HK-2 (cell line): Measurements from ENCODE around the gene RASA4.
"Not testable (repeated sequence)": the region's sequence is repeated elsewhere in the genome, so short reads cannot be mapped to it uniquely, and the experiment has no call there.

Experiments
- DNase-seq: peaks from one replicate; pipeline ENCODE4 v3.0.0-alpha.2; 2018; ENCODE audit not compliant: unreplicated experiment

Gene RASA4

DNA sequence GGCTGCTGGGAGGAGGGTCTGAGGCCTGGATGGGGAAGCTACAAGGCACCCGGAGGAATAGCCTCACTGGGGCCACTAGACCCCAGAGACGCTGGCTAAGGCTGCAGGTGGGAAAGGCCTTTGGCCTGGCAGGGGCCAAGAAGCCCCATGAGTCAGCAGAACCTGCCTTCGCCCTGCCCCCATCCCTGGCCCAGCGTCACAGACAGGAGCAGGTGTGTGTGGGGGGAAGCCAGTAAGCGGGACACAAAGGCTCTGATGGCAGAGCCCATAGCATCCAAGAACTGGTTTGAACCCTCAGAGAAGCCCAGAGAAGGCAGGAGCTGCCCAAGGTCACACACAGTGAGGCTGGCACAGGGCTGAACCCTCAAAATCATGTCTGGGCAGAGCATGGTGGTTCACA is 9.7 kb downstream of the RASA4 start:
- DNase-seq = not testable (repeated sequence)

DNA sequence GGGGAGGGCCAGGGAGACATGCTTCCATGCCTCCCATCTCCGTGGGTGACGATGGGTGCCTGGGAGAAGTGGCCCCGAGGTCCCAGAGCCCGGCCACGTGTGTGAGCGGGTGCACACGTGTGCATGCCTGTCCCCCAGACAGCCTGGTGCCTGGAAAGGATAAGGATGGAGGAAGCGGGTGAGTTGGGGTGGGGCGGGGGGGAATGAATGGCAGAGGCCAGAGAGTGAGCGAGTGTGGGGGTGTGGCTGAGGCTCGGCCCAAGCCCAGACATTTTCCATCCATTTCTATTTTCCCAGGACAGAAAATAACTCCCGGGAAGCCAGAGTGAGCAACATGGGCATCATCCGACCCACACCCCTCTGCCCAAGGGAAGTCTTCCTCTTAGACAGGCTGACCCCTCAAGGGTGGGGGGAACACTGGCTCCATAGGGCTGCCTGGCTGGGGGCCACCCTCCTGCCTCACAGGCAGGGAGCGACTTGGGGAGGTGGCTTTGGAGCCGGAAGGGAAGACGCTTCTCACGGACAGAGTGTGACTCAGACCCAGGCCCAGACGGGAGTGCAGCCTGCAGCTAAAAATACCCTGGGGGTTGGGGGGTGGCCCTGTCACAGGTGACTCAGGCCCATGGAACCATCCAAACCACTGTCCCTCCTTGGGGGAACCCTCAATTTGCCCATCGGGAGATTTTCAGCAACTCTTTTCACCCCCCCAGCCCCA is 12.0 kb downstream of the RASA4 start:
- not testable (repeated sequence) for DNase-seq

DNA sequence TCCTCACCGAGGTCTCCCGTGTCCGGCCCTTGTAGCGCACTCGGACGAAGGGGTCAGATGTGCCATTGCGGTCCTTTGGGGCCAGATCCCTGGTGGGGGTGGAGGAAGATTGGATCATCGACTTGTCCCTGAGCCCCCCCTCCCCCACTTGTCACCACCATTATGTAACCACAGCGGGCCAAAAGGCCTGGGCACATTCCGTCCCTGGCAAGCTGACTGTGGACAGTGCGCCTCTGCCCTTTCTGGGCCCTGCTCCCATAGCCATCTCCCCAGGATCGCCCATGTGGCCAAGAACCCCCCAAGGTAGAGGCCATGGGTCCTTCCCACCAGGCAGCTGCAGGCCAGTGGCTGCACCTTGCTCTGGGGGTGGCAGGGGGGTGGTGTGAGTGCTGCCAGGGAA is 14.2 kb downstream of the RASA4 start:
- DNase-seq = not testable (repeated sequence)

DNA sequence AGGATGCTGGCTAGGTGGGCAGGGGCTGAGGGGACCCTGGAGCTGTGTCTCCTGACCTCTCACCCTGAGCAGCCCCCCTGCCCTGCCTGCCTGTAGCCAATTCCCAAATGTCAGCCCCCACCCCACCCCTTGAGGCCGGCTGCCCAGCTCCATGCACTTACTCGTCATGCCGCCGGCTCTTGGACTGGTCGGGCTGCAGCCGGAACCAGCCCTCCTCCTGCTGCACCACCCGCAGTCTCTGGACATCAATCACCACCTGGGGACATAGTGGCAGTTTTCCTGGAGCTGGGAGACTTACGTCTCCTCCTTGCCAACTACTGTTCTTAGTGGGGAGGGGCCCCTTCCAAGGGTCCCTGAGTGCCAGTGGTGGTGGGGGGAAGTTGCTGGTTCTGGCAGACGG is 16.9 kb downstream of the RASA4 start:
- DNase-seq = not testable (repeated sequence)

DNA sequence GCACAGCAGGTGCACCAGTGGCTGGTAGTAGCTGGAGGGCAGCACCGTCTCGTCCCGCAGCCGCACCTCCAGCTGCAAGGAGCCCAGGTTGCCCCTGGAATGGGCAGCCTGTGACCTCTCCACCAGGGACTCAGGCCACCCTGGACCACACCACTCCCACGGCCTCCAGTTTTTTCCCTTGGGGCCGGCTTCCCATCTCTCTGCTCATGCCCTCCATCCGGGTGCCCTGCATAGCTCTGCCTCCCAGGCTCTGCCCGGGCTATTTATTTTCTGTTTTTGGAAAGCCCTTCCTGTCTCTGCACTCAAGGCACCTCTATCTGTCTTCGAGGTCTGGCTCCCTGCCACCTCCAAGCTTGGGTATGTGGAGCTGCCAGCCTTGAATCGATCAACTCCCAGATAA is 20.5 kb downstream of the RASA4 start:
- not testable (repeated sequence) for DNase-seq

DNA sequence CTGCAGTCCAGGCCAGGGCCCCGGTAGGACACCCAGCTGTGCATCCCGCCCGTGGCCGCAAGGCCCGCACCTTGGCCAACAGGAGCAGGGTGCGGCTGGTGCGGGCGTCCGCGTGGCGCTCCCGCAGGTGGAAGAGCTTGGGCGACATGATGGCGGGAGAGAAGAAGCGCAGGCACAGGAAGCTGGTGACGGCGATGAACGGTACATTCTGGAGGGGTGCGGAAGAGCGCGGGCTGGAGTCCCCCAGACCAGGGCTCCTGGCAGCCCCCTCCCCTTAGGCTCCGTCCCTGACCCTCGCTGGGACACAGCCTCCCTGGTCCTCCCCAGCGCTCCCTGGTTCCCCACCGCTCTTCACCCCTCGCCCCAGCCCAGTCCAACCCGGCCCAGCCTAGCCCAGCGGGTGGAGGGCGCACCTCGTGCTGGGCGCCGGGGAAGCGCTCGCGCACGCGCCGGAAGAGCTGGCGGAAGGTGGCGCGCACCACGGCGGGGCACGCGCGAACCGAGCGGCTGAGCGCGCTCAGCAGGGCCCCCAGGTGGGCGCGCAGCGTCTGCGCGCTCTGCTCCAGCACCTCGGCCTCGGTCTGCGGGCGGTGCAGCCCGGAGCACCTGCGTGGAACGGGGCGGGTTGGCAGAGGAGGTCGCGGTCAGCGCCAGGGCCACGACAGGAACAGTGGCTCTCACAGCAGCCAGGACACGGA is 22.8 kb downstream of the RASA4 start:
- DNase-seq = not testable (repeated sequence)

DNA sequence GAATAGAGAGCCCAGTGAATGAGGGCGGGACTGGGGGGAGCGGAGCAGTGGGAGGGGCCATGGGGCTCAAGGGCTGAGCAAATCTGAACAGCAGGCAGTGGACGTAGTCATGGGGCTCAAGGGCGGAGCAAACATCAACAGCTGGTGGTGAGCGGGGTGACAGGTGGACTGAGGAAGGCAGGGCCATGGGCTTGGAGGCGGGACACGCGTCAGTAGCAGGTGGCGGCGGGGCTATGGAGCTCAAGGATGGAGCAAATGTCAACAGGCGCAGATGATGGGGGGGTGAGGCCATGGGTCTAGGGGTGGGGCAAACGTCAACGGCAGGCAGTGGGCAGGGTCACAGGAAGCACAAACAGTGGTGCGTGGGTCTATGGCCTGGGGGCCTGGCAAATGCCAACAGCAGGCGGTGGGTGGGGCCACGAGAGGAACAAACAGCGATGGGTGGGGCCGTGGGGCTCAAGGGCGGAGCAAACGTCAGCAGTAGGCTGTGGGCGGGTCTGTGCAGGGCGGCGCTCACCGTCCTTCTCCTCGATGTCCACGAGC is 24.0 kb downstream of the RASA4 start:
- not testable (repeated sequence) for DNase-seq

DNA sequence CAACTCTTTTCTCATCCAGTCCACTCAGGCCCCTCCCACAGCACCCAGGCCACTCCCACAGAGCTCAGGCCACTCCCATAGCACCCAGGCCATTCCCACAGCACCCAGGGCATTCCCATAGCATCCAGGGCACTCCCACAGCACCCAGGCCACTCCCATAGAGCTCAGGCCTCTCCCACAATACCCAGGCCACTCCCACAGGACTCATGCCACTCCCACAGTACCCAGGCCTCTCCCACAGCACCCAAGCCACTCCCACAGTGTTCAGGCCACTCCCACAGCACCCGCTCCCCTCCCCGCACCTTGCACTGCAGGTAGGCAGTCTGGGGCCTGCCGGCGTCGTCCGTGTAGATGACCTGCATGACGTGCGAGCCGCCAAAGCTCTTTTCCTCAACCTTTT is 26.7 kb downstream of the RASA4 start:
- not testable (repeated sequence) for DNase-seq

DNA sequence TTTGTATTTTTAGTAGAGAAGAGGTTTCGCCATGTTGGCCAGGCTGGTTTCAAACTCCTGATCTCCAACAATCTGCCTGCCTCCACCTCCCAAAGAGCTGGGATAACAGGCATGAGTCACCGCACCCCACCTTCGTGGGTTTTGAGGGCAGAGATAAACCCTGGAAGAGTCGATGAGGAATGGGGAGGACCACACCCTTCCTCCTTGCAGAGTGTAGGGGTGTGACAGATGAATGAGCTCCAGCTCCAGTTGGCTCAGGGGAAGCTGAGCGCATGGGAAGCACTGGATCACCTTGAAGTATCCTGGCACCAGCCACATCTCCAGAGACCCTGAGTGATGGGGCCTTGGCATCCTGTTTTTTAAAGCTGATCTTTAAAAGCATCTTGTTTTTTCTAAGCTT is 33.1 kb downstream of the RASA4 start:
- not testable (repeated sequence) for DNase-seq

DNA sequence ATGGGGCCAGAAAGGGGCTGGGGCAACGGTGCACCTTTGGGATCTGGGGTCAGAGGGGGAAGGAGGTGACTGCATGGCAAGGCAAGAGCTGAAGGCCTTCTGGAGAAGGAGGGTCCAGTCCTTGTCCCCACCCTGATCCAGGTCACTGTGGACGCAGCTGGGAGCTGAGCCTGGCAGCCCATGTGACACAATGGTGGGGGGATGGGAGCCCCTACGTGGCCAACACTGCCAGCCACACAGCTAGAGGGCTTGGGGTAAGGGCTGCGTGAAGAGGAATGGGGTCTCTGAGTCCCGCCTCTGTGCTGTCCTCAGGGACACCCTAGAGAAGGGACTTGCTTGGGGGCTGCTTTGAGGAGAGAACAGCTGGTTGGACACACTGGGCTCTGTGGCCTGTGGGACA is 34.8 kb downstream of the RASA4 start:
- DNase-seq = not testable (repeated sequence)

DNA sequence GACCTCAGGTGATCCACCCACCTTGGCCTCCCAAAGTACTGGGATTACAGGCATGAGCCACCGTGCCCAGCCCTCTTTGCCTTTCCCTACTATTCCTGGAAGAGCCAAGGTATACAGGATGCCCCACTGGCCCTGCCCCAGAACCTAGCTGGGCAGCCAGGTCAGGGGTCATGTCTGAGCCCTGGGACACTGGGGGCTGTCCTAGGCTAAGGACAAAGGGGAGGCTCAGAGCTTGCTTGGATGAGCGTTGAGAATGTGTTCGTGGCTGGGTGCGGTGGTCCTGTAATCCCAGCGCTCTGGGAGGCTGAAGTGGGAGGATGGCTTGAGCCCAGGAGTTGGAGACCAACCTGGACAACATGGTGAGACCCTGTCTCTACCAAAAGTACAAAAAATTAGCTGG is 38.1 kb downstream of the RASA4 start:
- not testable (repeated sequence) for DNase-seq

DNA sequence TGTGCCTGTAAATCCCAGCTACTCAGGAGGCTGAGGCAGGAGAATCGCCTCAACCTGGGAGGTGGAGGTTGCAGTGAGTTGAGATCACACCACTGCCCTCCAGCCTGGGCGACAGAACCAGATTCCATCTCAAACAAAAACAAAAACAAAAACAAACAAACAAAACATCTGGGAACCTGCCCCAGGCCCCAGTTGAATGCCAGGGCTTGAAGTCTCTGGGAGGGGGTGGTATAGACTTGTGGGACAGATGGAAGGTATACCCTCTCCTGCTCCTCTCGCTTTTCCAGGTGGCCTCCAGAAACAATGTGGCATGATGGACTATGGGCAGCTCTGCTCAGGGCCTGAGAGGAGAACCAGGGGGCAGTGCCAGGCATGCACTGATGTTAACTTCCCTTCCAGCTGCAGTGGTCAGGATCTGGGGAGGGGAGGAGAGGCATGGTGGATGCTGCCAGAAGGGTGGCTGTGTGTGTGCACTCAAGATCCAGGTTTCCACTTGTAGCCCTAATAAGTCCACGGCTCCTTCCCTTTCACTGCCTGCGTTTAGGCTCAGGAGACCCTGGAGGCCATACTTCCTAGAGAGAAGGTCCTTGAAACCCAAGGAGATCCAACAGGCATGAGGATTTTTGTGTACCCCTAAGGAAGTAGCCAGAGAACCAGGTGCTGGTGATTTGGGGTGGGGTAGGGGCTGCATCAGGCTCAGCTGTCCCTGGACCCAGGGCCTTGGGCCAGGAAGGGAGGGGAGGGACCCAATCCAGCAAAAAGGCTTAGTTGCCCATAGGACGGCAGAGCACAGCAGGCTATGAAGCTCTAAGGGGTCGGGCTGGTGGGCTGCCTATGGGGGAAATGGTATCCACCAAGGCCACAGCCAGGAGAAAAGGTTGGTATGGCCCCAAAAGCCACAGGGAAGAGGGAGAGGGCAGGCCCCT is 39.0 kb downstream of the RASA4 start:
- DNase-seq = not testable (repeated sequence)

DNA sequence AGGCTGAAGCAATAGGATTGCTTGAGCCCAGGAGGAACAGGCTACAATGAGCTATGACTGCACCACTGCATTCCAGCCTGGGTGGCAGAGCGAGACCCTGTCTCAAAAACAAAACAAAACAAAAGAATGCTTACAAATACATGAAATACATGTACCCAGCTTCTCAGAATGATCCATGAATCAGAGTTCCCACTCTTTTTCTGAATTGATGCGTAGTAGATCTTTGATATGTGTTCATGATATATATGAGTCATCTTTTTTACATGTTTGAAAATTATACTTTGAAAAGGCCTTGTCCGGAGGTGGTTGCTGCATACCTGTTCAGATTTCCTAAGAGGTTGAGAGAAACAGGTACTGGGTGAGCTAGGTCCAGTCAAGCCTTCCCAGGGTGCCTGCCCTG is 40.2 kb downstream of the RASA4 start:
- not testable (repeated sequence) for DNase-seq

DNA sequence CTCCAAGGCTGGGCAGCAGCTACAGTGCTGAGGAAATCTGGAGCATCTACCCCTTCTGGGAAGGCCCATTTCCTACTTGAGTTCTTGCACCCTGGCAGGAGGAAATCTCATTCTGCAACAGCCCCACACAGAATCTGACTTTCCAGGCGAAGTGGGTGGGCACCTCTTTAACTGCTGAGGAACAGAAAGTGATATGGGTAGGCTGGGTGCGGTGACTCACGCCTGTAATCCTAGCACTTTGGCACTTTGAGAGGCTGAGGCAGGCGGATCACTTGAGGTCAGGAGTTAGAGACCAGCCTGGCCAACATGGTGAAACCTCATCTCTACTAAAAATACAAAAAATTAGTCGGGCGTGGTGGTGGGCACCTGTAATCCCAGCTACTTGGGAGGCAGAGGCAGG is 41.9 kb downstream of the RASA4 start:
- DNase-seq = not testable (repeated sequence)

DNA sequence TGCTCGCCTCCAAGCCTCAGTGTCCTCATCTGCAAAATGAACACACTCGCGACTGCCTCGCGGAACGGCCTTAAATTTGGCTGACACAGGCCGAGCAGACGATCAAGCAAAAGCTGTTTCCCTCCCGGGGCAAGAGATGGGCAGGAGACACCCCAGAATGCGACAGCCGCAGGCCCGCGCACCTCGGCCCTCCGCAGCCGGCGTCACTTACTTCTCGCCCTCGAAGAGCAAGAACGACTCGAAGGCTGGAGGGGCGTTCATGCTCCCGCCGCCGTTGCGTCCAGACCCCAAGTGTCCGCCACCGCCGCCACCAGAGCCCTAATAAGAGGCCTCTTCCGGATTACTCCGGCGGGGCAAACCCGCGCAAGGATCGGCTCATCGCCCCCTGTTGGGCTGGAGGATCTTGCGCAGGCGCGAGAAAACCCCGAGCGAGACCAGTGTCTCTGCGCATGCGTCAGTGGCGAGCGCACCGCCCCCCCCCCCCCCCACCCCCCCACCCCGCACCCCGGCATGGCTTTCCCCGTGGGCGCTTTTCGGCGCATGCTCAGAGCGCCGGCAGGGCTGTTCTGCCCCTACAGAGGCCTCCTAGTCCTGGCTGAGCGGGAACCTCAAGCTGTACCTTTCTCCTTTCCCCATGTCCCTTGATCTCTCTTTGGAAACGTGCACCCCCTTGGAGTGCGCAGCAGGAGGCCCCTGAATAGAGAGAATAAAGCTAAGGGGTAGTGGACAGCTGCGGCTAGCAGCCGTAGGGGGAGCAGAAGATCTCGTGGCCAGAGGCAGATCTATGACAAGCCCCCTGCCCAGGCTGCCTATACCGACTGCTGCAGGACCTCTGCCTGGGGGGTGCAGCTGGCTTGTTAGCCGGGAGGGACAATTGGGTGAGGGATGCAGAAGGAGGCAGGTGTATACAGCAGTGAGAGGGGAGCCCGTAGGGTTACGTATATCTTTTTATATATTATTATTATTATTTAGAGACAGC is 44.0 kb downstream of the RASA4 start, which contains the start of gene POLR2J3:
TSS of gene POLR2J3 (minus strand) at position 323 of the 979 bp plus-strand sequence. CDS start at position 261, 62 bp downstream.
- peak; percentile 100 for DNase-seq

DNA sequence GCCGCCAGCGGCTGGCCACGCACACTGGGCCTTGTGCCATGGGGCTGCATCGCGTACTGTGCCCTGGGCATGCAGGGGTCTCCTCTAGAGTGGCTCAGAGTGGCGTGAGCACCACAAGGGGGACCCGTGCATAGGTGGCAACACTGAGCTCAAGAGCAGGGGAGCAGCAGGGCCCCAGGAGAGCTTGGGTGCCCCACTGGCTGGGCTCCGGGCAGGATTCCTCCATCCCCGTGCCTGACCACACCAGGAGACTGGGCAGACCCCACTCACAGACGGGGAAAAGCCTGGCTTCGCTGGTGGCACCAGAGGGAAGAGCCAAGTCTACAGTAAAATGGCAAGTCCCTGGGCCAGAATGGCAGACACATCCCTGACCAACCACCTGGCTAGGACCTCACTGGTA is 47.9 kb downstream of the RASA4 start:
- not testable (repeated sequence) for DNase-seq

DNA sequence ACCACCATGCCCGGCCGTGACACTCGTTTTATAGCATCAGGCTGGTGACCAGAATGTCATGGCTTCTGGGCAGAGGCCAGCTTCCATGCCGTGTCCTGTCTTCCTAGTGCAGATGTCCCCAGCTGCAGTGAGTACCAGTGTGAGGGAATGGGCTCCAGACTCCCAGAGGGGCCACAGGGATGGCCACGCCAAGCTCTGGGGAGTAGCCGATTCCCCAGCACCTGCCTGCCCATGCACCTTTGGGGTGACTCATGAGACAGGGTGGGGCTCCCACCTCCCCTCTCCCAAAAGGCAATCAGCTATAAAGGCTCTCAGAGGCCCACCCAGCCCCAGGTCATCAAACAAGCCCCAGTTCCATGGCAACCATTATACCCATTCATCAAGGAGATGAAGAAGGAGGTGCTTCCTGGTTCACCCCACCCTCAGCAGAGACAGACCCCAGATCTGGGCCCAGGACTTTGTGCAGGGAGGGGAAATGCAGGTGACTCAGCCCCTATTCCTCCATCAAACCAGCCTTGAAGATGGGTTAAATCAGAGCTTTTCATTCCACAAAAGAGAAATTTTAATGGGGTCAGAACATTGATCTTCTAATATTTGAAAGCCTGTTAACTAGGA is 65.6 kb downstream of the RASA4 start, which contains the start of gene SPDYE2:
TSS of gene SPDYE2 (plus strand) at position 419 of the 615 bp plus-strand sequence. CDS start 2,030 bp downstream, outside the sequence.
- DNase-seq = not testable (repeated sequence)

DNA sequence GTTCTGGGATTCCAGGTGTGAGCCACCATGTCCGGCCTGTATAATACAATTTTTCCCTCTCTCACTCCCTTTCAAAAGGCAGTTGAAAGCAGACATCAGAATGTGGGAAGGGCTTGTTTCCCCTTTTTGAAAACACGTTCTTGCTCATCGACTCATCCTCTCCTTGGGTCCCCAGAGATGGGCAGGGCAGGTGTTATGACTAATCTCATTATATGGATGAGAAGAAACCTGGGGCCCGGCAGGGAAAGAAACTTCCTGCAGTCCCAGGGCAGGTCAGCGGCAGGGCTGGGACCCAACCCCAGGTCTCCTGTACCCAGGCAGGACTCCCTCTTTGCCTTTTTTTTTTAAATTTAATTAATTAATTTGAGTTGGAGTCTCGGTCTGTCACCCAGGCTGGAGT is 70.2 kb downstream of the RASA4 start:
- DNase-seq = not testable (repeated sequence)

DNA sequence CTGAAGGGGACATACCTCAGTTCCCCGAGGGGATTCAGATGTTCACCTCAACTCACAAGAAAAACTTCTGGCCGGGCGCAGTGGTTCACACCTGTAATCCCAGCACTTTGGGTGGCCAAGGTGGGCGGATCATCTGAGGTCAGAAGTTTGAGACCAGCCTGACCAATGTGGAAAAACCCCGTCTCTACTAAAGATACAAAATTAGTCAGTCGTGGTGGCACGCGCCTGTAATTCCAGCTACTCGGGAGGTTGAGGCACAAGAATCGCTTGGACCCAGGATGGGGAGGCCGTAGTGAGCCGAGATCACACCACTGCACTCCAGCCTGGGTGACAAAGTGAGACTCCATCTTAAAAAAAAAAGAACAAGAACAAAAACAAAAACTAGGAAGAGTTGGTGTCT is 71.3 kb downstream of the RASA4 start:
- not testable (repeated sequence) for DNase-seq

DNA sequence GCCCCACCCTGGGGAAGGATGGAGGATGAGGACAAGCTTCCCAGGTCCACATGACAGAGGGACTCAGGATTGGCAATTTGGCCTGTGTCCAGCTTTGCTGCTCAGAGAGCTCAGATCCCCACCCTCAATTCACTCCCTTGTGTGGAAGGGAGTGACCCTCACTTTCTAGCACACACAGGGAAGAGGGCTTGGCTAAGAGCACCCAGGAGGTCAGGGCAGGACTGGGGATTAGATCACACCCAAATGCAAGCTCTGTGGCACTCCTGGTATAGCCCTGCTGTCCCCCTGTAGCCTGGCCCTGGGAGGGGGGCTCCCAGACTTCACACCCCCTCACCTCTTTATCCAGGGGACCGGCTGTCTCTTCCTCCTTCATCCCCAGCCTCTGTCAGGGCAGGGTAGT is 72.2 kb downstream of the RASA4 start:
- DNase-seq = not testable (repeated sequence)
